Upper lobe of right lung (tissue), 1 donor: Measurements from ENCODE around the gene TNFSF12. TPM values are rescaled to one million over a fixed set of nuclear protein-coding genes. Genes with fewer than 3 reads are reported as not detected.
A peak's percentile ranks its signal among the peaks of the same experiment; 100 is the strongest.

Experiments used
- ATAC-seq: fragments of 200-7000 bp; cut with Tn5 transposase; one replicate; pipeline ENCODE4 v1.9.1; 2020; ENCODE audit warnings: mild to moderate bottlenecking, moderate library complexity
- DNase-seq: peaks from one replicate; pipeline ENCODE4 v3.0.0-alpha.2; 2020
- H3K27ac ChIP-seq: fragments of 200-600 bp; one replicate; pipeline ENCODE4 v1.8.0; 2022
- H3K27me3 ChIP-seq: fragments of 200-600 bp; one replicate; pipeline ENCODE4 v1.8.0; 2022; ENCODE audit warnings: mild to moderate bottlenecking
- H3K36me3 ChIP-seq: fragments of 200-600 bp; one replicate; pipeline ENCODE4 v1.8.0; 2022
- H3K4me1 ChIP-seq: fragments of 200-600 bp; one replicate; pipeline ENCODE4 v1.8.0; 2022
- H3K4me3 ChIP-seq: fragments of 200-600 bp; one replicate; pipeline ENCODE4 v1.8.0; 2022; ENCODE audit warnings: mild to moderate bottlenecking
- H3K9me3 ChIP-seq: fragments of 200-600 bp; one replicate; pipeline ENCODE4 v1.8.0; 2022
- CTCF ChIP-seq: fragments of 200-600 bp; IDR thresholded peaks from one replicate; pipeline ENCODE4 v1.8.0; 2022; ENCODE audit warnings: antibody characterized with exemption
- intact Hi-C: fragments of 100-400 bp; cut with DNase I; formaldehyde crosslinking; loops from one replicate; pipeline ENCODE4 v1.11.0; 2022
- total RNA-seq: library from RNA; stranded (reverse); fragmentation: NEBNext Ultra II Directional; extraction: Animal tissue kit (Norgen Biotek cat#: 25700); gene quantifications from one replicate; pipeline ENCODE4 v1.2.1, GENCODE V29; 2021
- donor health status: DM: no; HTN: yes; CAD: no; lungs with severe emphysema.

TNFSF12 gene
- total RNA-seq, 1 donor from 2014 or later, result 75.7 TPM

DNA sequence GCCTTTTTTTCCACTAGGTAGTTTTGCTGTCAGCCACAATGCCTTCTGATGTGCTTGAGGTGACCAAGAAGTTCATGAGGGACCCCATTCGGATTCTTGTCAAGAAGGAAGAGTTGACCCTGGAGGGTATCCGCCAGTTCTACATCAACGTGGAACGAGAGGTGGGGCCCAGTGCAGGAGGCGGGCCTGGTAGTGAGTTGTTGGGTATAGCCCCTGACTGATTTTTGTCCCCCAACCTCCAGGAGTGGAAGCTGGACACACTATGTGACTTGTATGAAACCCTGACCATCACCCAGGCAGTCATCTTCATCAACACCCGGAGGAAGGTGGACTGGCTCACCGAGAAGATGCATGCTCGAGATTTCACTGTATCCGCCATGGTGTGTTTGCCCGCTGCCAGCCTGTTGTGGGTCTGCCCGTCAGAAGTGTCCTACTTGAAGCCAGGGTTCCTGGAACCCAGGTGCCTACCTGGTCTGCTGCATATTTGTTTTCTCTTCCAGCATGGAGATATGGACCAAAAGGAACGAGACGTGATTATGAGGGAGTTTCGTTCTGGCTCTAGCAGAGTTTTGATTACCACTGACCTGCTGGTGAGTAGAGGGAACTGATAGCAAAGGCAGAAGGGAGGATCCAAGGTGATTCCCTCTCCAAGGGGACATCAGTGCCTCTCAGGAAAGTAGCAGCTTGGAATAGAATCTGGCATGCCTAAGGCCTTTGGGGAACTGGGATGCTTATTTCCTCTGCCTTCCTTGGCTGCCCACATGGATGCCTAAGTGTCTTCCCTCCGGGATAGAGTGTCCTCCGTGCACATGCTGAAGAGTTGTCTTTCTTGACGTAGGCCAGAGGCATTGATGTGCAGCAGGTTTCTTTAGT lies 28.7 kb downstream of the TNFSF12 start:
- H3K4me1 ChIP-seq, result peaks cover 65% of the 10 kb centered on the region
- intact Hi-C loops, result no loop called here
- no peaks in the 10 kb centered on the region for H3K9me3 ChIP-seq
- TF ChIP-seq CTCF, result no peak
- H3K27ac ChIP-seq, result peak overlapping the region; percentile 2
- peaks cover 51% of the 10 kb centered on the region for H3K36me3 ChIP-seq
- H3K4me3 ChIP-seq, result peak overlapping the region; percentile 72
- DNase-seq (no peak), ATAC-seq (no peak)
- H3K27me3 ChIP-seq, result no peaks in the 10 kb centered on the region

- Histone ChIP-seq H3K36me3 (peaks cover 48% of the 10 kb centered on the region), H3K4me1 (peaks cover 68% of the 10 kb centered on the region), H3K4me3 (peak within 1 kb of the TSS; percentile 72), H3K27me3 (no peaks in the 10 kb centered on the region), H3K9me3 (no peaks in the 10 kb centered on the region), H3K27ac (peak within 1 kb of the TSS; percentile 89)
- no peak for TF ChIP-seq CTCF
- DNase-seq, result peak; percentile 86
- peak; percentile 67 for ATAC-seq
- intact Hi-C loops, result no loop called here
Observed at GRCh38 chr17:7579001-7579833, 30.4 kb downstream of the TNFSF12 start, which contains the start of gene CD68. TSS of gene CD68 (plus strand) at chr17:7579638. CDS start at chr17:7579678, 40 bp downstream.

- H3K36me3 ChIP-seq, result peaks cover 40% of the 10 kb centered on the region
- no peaks in the 10 kb centered on the region for H3K27me3 ChIP-seq
- H3K9me3 ChIP-seq, result no peaks in the 10 kb centered on the region
- DNase-seq (no peak), ATAC-seq (peak; percentile 0)
- H3K4me1 ChIP-seq, result peaks cover 68% of the 10 kb centered on the region
- peak overlapping the region; percentile 72 for H3K4me3 ChIP-seq
- intact Hi-C loops, result no loop called here
- peak overlapping the region; percentile 89 for H3K27ac ChIP-seq
- TF ChIP-seq CTCF, result no peak
Observed at GRCh38 chr17:7579834-7580603, 31.2 kb downstream of the TNFSF12 start.

- H3K27me3 ChIP-seq, result no peaks in the 10 kb centered on the region
- H3K36me3 ChIP-seq, result peaks cover 31% of the 10 kb centered on the region
- ATAC-seq (no peak), DNase-seq (no peak)
- H3K4me3 ChIP-seq, result peak overlapping the region; percentile 72
- no peak for TF ChIP-seq CTCF
- intact Hi-C loops, result no loop called here
- no peaks in the 10 kb centered on the region for H3K9me3 ChIP-seq
- peak overlapping the region; percentile 89 for H3K27ac ChIP-seq
- peaks cover 65% of the 10 kb centered on the region for H3K4me1 ChIP-seq
Observed at GRCh38 chr17:7580604-7581575, 32.0 kb downstream of the TNFSF12 start.
